ENCODE measurements around the gene GPR27.

GPR27 gene

GRCh38 chr3:71796290-71796689 lies 42.6 kb downstream of the GPR27 start:
- no peak overlapping the region for H3K4me3 ChIP-seq (ENCODE audit: low read length)
- no peak for DNase-seq (ENCODE audit: low read depth)
- no peak for TF ChIP-seq CTCF (conservative IDR thresholded peaks at IDR 0.05; ENCODE audit: low read length)

GRCh38 chr3:71797455-71797854 lies 43.8 kb downstream of the GPR27 start:
- no peak overlapping the region for H3K4me3 ChIP-seq (ENCODE audit: low read length)
- no peak for TF ChIP-seq CTCF (conservative IDR thresholded peaks at IDR 0.05; ENCODE audit: low read length)
- no peak for DNase-seq (ENCODE audit: low read depth)

GRCh38 chr3:71800023-71800422 lies 46.4 kb downstream of the GPR27 start:
- TF ChIP-seq CTCF (conservative IDR thresholded peaks at IDR 0.05; ENCODE audit: low read length) = no peak
- no peak for DNase-seq (ENCODE audit: low read depth)
- no peak overlapping the region for H3K4me3 ChIP-seq (ENCODE audit: low read length)

GRCh38 chr3:71801986-71802385 lies 48.3 kb downstream of the GPR27 start:
- no peak overlapping the region for H3K4me3 ChIP-seq (ENCODE audit: low read length)
- no peak for TF ChIP-seq CTCF (conservative IDR thresholded peaks at IDR 0.05; ENCODE audit: low read length)
- no peak for DNase-seq (ENCODE audit: low read depth)

- DNase-seq (ENCODE audit: low read depth) = no peak
- H3K4me3 ChIP-seq (ENCODE audit: low read length) = no peak overlapping the region
- TF ChIP-seq CTCF (conservative IDR thresholded peaks at IDR 0.05; ENCODE audit: low read length) = no peak
These were observed 49.6 kb downstream of the GPR27 start for GRCh38 chr3:71803248-71803647.

GRCh38 chr3:71805199-71805598 lies 51.5 kb downstream of the GPR27 start:
- TF ChIP-seq CTCF (conservative IDR thresholded peaks at IDR 0.05; ENCODE audit: low read length) = no peak
- H3K4me3 ChIP-seq (ENCODE audit: low read length) = no peak overlapping the region
- DNase-seq (ENCODE audit: low read depth) = no peak

- no peak overlapping the region for H3K4me3 ChIP-seq (ENCODE audit: low read length)
- no peak for TF ChIP-seq CTCF (conservative IDR thresholded peaks at IDR 0.05; ENCODE audit: low read length)
- no peak for DNase-seq (ENCODE audit: low read depth)
These were observed 52.0 kb downstream of the GPR27 start for GRCh38 chr3:71805691-71806090.

All from AG10803 (cell line).